GM18858 (cell line): ENCODE results near the gene CLDN16.
A peak's percentile ranks its signal among the peaks of the same experiment; 100 is the strongest.

ENCODE experiments used
- ATAC-seq: cut with Tn5 transposase; IDR thresholded peaks from one replicate; pipeline ENCODE4 v1.9.1; 2021; ENCODE audit not compliant: unreplicated experiment

Gene CLDN16

DNA sequence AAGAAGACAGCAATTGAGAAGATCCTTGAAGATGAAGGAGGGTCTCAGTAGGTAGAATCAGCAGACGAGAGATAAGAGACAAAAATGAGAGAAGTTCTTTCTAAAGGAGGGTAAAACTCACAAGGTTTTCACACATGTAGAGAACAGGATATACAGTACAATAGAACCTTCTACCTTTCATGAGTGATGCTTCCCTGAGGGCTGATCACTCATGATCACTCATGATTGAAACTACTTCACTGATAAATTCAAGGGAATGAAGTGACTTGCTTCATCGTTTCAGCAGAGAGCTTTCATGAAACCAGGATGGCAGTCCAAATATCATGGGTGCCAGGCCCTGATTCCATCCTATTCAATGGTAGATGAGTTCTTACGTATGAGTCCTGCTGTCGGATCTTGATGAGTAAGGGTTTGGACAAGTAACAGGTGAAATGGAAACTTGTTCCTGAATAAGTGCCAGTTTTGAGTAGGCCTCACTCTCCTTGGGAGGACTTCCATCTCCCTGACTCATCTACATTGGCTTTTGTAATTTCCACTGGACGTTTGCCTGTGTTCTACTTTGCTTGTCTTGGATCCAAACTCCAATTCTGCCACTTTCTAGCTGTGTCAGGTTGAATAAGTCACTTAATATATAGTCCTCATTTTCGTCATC lies 9.6 kb upstream of the CLDN16 start:
- no peak for ATAC-seq

DNA sequence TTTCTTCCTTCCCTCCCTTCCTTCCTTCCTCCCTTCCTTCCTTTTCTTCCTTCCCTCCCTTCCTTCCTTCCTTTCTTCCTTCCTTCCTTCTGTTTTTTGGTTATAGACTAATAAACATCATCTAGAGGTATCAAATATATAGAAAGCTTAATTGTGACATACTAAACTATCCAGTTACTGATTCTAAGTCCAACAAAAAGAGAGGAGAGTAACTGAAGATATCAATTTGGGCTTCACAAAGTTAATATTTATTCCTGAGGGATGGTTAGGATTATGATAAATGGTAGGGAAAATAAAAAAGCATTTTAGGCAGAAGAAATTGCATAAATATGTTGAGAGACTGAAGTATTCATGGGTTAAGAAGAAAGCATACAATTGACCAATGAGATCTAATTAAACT lies 7.8 kb upstream of the CLDN16 start:
- ATAC-seq = no peak

DNA sequence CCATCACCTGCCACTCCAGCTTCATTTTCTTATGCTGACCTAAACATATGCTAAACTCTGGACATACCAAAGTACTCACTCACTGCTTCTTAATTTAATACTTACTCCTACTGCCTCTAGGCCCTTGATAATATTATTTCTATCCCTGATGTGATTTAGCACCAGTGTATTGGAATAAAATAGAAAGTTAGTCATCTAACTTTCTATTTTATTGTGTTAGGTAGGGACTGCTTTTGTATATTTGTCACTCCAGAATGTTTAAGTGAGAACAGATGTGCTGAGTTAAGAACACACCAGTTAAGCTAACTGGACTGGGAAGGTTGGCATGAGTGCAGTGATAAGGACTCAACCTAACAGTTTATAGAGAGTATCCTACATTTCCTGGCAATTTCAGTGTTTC lies 6.5 kb upstream of the CLDN16 start:
- no peak for ATAC-seq

DNA sequence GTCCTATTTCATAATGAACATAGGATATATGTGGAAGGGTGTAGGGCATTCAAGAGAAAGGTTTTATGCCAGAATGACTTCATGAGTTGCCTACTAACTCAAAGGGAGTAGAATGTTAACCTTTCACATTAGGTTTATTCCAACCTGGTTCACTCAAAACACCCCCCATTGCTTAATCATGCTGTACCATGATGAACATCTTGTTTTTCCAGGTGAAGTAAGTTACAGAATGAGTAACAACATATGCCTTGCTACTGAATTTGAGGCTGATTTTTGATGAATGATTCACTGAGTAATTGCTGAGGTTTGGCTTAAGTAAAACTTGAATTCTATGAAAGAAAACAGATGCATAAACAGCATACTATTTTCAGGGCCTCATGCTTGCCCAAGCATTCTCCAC lies 5.9 kb upstream of the CLDN16 start:
- no peak for ATAC-seq

DNA sequence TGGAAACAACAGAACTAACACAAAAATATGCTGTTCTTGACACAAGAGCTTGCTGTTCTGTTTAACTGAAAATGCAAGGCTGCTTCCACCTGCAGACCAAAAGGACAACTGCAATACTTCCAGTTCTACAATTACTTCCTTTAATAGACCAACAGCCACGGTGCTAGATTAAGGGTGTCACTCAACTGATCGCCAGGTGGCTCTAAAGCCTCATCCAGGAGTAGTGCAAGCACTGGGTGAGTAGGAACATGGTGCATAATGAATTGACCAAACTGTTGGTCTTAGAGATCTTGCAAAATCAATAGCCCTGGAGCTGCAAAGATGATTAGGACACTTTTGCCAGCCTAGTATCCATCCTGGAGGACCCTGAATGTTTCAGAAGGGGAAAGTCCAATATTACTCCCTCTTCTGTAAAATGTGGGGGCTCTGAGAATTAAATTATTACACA lies 3.6 kb upstream of the CLDN16 start:
- ATAC-seq = peak; percentile 81

DNA sequence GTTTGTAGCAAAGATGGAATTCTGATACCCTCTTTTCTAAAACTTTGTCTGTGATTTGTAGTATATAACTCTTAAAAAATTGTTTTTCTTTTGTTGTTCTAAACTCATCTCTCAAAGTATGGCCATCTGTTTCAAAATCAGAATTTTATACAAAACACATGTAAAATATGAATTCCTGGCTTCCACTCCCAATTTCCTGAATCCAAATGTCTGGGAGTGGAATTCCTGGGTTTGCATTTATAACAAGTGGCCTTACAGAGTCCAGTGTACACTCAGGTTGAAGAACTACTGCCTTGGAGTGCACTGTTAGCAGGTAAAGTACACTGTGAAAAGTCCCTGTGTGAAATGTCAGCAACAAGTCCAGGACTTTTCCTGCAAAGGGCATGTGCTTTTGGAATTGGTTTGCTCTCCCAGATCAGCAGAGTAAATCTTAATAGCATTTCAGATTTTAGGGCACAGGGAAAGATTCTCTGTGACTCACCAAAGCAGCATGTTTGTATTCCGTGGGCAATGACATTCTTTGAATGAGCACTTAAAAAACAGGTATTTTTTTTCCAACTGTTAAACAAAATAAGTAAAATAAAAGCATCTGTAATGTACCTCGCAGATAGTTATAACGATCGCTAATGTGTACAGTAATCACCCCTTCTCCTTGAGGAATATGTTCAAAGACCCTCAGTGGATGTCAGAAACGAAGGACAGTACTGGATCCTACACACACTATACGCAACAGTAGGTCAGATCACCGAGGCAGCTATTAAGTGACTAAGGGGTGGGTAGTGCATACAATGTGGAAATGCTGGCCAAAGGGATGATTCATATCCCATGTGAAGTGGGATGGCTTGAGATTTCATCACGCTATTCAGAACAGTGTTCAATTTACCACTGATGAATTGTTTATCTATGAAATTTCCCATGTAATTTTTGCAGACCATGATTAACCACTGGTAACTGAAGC lies 2.0 kb upstream of the CLDN16 start:
- ATAC-seq = no peak

DNA sequence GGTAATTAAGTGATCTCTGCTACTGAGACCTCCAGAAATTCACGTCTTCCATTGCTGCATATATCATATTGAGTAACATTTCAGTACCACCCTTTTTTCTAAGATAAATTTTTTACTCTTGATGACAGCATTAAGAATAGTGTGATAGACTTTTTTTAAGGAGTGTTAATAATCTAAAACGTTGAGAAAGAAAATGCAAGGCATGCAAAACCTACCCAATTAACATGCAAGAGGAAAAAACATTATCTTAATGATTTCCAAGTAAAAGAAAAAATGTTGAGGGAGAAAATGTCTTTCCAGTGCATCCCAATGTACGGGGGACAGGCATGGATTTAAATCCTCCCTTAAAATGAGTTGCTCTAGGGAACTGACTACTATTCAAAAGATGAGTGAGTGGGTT lies 740 bp downstream of the CLDN16 start:
- no peak for ATAC-seq

DNA sequence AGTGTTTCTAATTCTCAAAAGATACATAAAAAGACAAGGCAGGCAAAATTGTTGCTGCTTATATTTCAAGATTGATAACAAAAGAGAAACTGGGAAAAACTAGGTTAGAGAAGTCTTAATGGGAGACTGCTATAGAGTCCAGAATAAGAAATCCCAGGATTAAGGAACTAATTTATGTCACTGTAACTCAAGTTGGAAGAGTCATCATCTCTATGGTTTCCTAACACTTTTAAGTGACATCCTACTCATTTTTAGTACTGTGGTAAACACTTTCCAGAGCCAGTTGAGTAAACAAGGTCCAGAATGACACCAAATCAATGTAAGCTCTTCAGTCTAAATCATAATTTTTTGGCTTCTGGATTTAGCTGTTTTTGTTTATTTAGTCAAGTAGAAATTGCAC lies 8.0 kb downstream of the CLDN16 start:
- ATAC-seq = no peak

DNA sequence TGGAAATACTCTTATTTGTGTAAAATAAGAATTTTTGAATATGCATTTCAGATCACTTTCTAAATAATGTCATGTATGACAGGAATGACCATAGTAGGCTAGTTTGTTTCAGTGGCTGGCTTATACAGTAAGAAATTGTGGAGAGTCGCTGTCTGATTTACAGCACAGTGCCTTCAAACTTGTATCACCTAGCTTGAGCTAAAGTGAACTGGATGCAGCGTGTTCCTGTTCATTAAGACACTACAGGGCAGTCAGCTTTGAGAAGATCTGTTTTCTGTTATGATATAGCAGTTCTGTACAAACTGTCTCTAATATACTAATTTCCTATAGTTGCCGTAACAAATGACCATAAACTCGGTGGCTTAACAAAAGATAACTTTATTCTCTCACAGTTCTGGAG lies 9.9 kb downstream of the CLDN16 start:
- no peak for ATAC-seq

DNA sequence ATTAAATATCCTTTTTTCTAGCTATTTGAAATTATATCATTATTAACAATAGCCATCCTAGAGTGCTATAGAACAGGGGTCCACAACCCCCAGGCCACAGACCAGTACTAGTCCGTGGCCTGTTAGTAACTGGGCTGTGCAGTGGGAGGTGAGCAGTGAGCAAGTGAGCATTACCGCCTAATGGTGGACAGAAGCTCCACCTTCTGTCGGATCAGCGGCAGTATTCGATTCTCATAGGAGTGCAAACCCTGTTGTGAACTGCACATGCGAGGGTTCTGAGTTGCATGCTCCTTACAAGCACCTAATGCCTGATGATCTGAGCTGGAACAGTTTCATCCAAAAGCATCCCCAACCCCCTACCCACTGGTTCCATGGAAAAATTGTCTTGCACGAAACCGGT lies 11.7 kb downstream of the CLDN16 start:
- ATAC-seq = no peak

DNA sequence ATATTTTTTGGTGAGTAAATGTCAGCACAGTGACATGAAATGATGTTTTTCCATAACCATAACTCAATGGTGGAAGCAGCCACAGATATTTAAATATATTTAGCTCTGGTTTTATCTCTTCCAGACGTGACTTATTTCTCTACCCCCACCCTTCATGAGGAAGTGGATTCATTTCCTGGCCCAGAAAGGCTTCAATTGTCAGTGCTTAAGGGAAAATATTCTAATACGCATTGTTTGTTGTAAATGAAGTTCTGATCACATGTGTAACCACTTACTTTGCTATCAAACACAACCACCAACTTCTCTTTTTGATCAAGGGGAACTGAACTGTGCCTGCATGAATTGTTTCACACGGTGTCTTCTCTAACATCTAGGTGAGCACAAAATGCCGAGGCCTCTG lies 14.0 kb downstream of the CLDN16 start:
- ATAC-seq = no peak

DNA sequence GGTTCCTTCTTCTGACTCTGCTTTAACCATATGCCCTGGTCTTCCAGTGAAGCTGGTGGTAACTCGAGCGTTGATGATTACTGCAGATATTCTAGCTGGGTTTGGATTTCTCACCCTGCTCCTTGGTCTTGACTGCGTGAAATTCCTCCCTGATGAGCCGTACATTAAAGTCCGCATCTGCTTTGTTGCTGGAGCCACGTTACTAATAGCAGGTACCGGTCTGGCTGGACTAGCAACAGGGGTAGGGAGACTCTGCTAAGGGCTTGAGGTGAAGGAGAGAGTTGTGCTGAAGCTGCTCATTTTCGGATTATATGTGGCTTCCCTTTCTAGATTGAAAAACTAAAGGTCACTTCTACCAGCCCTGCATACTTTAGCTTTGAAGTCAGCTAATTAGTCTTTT lies 16.8 kb downstream of the CLDN16 start:
- ATAC-seq = no peak

DNA sequence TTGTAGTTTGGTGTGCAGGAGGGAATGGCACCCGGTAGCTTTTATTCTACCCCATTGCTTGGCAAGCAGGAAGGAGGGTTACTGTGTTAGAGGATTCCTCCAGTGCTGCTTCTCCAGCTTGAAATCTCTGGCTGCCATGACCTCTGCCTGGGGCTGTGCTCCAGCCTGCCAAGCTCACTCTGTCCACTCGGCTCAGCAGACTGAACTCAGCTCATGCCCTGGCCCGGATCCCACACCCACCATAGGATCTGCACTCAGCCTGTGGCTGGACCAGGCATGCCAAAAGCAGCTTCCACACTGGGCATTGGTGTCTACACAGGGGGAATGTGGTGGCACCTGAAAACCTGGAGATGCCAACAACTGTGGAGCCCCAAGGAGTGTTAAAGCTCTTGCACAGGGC lies 26.3 kb downstream of the CLDN16 start:
- no peak for ATAC-seq

DNA sequence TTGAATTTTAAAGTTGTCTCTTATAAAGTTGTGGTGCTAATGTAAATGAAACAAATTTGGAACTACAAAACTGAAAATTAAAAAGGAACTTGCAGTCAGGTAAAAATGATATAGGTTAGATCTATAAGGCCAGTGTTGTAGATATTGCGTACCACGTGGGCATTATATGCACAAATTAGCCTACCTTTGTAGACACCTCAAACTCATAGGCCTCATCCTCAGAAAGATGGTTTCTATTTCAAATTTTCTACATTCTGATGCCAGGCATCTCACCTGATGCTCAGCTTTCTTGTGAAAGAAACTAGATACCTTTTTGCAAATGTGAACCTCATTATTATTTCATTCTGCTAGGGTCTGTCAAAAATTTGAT lies 36.1 kb downstream of the CLDN16 start:
- ATAC-seq = peak; percentile 11

DNA sequence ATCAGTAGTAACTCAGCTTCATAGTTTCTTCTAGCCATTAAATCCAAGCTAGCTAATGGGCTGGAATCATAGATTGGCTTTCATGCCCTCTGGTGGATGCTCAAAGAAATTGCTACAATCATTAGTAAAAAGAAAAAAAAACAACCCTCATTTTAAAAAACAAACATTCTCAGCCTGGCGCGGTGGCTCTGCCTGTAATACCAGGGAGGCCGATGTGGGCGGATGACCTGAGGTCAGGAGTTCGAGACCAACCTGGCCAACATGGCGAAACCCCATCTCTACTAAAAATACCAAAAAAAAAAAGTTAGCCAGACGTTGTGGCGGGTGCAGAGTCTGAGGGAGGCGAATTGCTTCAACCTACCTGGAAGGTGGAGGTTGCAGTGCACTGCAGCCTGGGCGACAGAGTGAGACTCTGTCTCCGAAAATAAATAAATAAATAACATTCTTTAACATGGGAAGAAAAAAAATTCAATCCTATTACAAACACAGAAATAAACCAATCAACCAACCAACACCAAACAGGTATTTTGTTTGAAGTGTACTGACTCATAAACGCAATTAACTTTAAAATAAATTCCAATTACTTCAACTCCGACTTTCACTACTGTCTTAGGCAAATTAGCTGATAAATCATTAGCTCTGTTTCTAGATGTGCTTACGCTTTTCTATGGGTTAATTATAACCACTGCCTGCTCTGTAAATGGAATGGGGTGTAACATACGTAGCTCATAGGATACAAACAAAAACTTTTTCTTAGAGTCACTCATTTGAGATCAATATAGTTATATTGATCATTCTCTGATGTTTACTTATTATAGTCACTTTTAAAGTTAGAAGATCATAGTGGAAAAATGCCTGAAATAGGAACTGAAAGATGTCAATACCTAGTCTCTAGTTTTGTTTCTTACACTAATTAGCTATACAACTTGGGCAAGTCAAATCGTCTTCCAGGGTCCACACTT lies 36.8 kb downstream of the CLDN16 start:
- peak; percentile 50 for ATAC-seq

DNA sequence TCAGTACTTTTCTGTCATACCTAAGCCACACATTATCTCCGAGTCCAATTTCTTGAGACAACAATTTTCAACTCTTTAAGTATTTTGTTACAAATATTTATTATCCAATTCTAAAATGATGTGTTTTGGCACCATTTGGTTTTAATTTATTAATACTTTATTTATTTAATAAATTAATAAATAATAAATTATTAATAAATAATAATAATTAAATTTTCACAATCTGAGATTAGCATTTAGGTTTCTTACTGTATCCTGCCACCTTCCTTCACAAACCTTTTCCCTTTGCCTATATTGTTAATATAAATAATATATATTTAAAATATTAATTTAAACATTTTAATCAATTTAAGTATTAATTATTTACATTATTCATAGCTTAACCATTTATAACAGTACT lies 37.9 kb downstream of the CLDN16 start:
- ATAC-seq = no peak

DNA sequence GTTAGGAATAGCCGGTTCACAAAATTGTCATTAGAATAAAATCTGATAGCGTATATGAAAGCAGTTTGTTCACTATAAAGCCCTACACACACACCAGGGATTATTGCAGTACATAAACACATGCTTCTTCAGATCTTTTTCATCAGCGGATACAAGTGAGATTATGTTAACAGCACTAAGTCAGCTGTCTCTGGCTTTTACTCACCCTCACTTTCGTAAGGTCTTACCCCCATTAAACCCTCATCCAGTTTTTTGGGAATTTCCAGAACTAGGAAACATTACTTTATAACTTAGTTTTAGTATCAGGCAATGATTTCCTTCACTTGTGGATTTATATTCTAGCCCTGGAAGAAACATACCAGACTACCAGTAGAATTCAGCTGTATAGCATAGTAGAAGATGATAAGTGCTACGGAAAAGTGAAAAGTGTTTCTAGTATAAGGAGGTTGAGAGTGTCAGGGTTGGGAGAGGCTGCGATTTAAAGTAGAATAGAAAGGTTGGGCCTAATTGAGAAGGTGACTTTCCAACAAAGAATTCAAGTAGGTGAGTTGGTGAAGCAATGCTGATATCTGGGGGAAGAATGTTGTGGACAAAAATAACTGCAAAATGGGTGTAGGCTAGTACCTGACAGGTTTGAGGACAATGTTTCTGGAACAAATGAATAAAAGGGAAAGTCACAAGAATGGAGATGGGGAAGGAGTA lies 39.0 kb downstream of the CLDN16 start:
- ATAC-seq = no peak

DNA sequence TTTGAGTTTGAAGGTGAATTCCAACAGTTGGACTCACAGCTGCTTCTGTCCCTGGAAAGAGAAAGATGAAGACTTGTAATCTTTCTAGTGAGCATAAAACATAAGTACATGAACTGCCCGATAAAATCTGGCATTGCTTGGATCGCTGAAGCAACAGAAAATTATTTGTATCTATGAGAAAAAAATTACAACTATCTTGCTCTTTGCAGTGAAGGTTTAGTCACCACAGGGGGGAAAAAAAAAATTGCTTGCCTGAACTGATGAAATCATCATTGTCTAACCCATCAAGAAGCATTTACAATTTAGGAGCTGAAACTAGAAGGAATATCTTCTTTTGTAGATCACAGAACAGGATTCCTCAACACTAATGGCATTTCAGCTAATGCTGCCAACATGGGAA lies 41.7 kb downstream of the CLDN16 start:
- ATAC-seq = no peak

DNA sequence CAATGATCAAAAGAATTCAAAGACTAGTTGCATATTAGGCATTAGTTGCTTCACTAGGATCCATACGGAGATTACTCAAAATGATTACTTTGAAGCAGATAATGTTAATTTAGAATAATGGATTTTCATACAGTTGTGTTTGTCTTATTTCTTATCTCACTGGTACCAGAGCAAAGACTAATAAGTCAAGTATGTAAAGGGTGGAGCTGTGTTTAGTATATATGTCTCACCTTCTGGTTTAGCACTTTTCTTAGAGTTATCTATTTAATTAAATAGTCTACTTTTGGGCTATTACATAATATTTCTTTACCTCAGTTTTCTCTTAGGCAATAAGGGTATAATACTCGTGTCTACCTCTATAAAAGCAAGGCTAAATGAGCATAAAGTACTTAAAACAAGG lies 42.9 kb downstream of the CLDN16 start:
- no peak for ATAC-seq

DNA sequence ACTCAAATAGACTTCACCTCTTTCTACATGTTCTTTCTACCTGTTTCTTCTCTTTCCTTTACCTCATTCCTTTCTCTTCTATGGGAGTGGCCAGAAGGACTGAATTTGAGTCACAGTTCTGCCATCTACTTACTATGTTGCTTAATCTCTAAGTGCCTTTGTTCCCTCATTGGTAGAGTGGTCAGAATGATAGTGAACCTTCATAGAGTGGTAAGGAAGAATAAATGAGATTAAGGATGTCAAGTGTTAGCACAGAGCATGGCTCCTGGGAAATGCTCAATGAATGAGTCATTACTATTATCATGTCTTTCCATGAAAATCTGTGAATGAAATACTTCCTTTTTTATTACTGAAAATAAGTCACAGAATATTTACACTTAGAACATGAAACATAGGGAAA lies 44.3 kb downstream of the CLDN16 start:
- ATAC-seq = no peak

DNA sequence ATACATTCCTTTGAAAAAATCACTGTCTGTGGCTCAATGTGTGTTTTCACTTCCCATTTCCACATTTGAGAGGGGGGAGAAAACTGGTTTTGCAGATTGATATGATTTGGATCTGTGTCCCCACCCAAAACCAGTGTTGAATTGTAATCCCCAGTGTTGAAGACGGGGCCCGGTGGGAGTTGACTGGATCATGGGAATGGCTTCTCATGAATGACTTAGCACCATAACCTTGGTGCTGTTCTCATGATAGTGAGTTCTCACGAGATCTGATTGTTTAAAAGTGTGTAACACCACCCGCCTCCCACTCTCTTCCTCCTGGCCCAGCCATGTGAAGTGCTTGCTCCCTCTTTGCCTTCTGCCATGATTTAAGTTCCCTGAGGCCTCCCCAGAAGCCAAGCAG lies 45.7 kb downstream of the CLDN16 start:
- no peak for ATAC-seq
